Measurements from ENCODE around the gene TMUB1.

DNA sequence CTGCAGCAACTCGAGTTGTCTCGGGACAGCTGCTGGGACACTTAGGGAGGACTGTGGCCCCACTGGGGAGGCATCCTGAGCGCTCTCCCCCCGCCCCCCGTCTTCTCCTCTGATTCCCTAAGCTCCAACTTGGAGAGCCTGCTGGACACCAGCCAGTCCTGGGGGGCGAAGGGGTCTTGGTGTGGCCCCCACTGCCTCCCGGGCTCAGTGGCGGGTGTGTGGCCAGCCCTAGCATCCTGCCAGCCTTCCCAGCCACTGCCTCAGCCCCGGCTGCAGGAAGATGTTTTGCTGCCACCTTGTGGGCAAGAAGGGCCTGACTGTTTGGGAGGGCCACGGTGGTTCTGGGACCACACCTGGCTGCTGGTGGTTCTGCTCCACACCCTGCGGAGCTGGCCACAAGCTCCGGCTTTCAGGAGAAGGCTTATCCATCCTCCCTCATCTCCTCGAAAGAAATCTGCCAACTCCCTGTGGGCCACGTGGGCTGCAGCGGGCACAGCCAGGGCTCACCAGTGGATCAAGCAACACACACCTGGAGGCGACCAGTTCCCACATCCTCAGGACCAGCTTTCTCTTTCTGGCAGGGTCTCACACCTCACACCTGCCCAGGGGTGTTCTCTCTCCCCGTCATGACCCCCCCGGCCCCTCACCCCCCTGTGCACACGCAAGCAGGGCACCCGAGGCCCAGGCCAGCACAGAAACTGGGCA lies 27.8 kb upstream of the TMUB1 start:
- TF ChIP-seq, protein P1, sequence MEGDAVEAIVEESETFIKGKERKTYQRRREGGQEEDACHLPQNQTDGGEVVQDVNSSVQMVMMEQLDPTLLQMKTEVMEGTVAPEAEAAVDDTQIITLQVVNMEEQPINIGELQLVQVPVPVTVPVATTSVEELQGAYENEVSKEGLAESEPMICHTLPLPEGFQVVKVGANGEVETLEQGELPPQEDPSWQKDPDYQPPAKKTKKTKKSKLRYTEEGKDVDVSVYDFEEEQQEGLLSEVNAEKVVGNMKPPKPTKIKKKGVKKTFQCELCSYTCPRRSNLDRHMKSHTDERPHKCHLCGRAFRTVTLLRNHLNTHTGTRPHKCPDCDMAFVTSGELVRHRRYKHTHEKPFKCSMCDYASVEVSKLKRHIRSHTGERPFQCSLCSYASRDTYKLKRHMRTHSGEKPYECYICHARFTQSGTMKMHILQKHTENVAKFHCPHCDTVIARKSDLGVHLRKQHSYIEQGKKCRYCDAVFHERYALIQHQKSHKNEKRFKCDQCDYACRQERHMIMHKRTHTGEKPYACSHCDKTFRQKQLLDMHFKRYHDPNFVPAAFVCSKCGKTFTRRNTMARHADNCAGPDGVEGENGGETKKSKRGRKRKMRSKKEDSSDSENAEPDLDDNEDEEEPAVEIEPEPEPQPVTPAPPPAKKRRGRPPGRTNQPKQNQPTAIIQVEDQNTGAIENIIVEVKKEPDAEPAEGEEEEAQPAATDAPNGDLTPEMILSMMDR (IDR thresholded peaks at IDR 0.05; ENCODE audit: low read depth, low read length), result peak; percentile 76
- TF ChIP-seq EZH2phosphoT487 (IDR thresholded peaks at IDR 0.05; ENCODE audit: low read depth), result no peak

Measured in OCI-LY3 (cell line).